Lower lobe of right lung (tissue), 2 donors: ENCODE measurements around the gene ZDHHC4. TPM values are rescaled to one million over a fixed set of nuclear protein-coding genes. Genes with fewer than 3 reads are reported as not detected.
A peak's percentile ranks its signal among the peaks of the same experiment; 100 is the strongest.

Experiments used
- ATAC-seq, 2 donors: fragments of 200-7000 bp; cut with Tn5 transposase; one replicate each; pipeline ENCODE4 v1.9.1; 2020 to 2022; ENCODE audit warnings: mild to moderate bottlenecking in 2 of 2, moderate library complexity in 2 of 2
- DNase-seq: peaks from one replicate; pipeline ENCODE4 v3.0.0-alpha.2; 2020
- H3K27ac ChIP-seq: fragments of 200-600 bp; one replicate; pipeline ENCODE4 v1.8.0; 2022
- H3K27me3 ChIP-seq: fragments of 200-600 bp; one replicate; pipeline ENCODE4 v1.8.0; 2022; ENCODE audit warnings: low read depth
- H3K36me3 ChIP-seq: fragments of 200-600 bp; one replicate; pipeline ENCODE4 v1.8.0; 2022; ENCODE audit warnings: mild to moderate bottlenecking
- H3K4me1 ChIP-seq: fragments of 200-600 bp; one replicate; pipeline ENCODE4 v1.8.0; 2022
- H3K4me3 ChIP-seq: fragments of 200-600 bp; one replicate; pipeline ENCODE4 v1.8.0; 2022; ENCODE audit warnings: mild to moderate bottlenecking
- H3K9me3 ChIP-seq: fragments of 200-600 bp; one replicate; pipeline ENCODE4 v1.8.0; 2022
- CTCF ChIP-seq: fragments of 200-600 bp; IDR thresholded peaks from one replicate; pipeline ENCODE4 v1.8.0; 2022; ENCODE audit warnings: antibody characterized with exemption, mild to moderate bottlenecking
- intact Hi-C: fragments of 100-400 bp; cut with DNase I; formaldehyde crosslinking; loops from one replicate; pipeline ENCODE4 v1.11.0; 2022
- total RNA-seq: library from RNA; stranded (reverse); fragmentation: NEBNext Ultra II Directional; extraction: Animal tissue kit (Norgen Biotek cat#: 25700); gene quantifications from one replicate; pipeline ENCODE4 v1.2.1, GENCODE V29; 2021
- donor health status: DM: no; HTN: yes; CAD: no; lungs with severe emphysema.

Gene ZDHHC4
- total RNA-seq, 1 donor from 2014 or later: 41.8 TPM

GRCh38 chr7:6553448-6554044 is 23.7 kb upstream of the ZDHHC4 start:
- intact Hi-C loops: no loop called here
- Histone ChIP-seq H3K27ac (no peak overlapping the region), H3K36me3 (no peaks in the 10 kb centered on the region), H3K4me1 (no peaks in the 10 kb centered on the region), H3K9me3 (no peaks in the 10 kb centered on the region), H3K4me3 (no peak overlapping the region), H3K27me3 (no peaks in the 10 kb centered on the region)
- DNase-seq (no peak), ATAC-seq (no peak)
- no peak for TF ChIP-seq CTCF

GRCh38 chr7:6554848-6555247 is 22.4 kb upstream of the ZDHHC4 start:
- no peaks in the 10 kb centered on the region for H3K27me3 ChIP-seq
- H3K4me1 ChIP-seq: no peaks in the 10 kb centered on the region
- no peaks in the 10 kb centered on the region for H3K9me3 ChIP-seq
- TF ChIP-seq CTCF: no peak
- intact Hi-C loops: no loop called here
- no peaks in the 10 kb centered on the region for H3K36me3 ChIP-seq
- H3K27ac ChIP-seq: no peak overlapping the region
- DNase-seq (no peak), ATAC-seq (no peak)
- H3K4me3 ChIP-seq: no peak overlapping the region

- intact Hi-C loops: no loop called here
- TF ChIP-seq CTCF: peak; percentile 6
- Histone ChIP-seq H3K36me3 (no peaks in the 10 kb centered on the region), H3K27me3 (no peaks in the 10 kb centered on the region), H3K4me1 (no peaks in the 10 kb centered on the region), H3K27ac (no peak overlapping the region), H3K4me3 (no peak overlapping the region), H3K9me3 (no peaks in the 10 kb centered on the region)
- no peak for DNase-seq
- peak in 1 of 2 donors; percentile 21 for ATAC-seq
Measured at GRCh38 chr7:6556196-6556595, 21.1 kb upstream of the ZDHHC4 start.

GRCh38 chr7:6558837-6559236 is 18.4 kb upstream of the ZDHHC4 start:
- TF ChIP-seq CTCF: no peak
- Histone ChIP-seq H3K4me1 (no peaks in the 10 kb centered on the region), H3K27me3 (no peaks in the 10 kb centered on the region), H3K36me3 (no peaks in the 10 kb centered on the region), H3K9me3 (no peaks in the 10 kb centered on the region), H3K4me3 (no peak overlapping the region), H3K27ac (no peak overlapping the region)
- ATAC-seq: no peak
- intact Hi-C loops: no loop called here
- no peak for DNase-seq

- intact Hi-C loops: no loop called here
- no peak overlapping the region for H3K27ac ChIP-seq
- H3K4me1 ChIP-seq: no peaks in the 10 kb centered on the region
- no peaks in the 10 kb centered on the region for H3K36me3 ChIP-seq
- DNase-seq (no peak), ATAC-seq (no peak)
- H3K4me3 ChIP-seq: no peak overlapping the region
- no peaks in the 10 kb centered on the region for H3K27me3 ChIP-seq
- H3K9me3 ChIP-seq: no peaks in the 10 kb centered on the region
- no peak for TF ChIP-seq CTCF
Measured at GRCh38 chr7:6559896-6560295, 17.4 kb upstream of the ZDHHC4 start.
